Muscle of back (tissue), 13 donors: ENCODE results near the gene PIM3. TPM values are rescaled to one million over a fixed set of nuclear protein-coding genes. Genes with fewer than 3 reads are reported as not detected.

Source experiments
- DNase-seq, 3 donors: peaks; one replicate each; pipeline versions ENCODE4 v3.0.0 to v3.0.0-alpha.2; 2013
- long read RNA-seq, 9 donors: transcript quantifications; one replicate each; lab custom pipeline, GENCODE V29; 2026
- polyA plus RNA-seq, 10 donors: library from polyadenylated mRNA; unstranded; fragments of 120-200 nt; gene quantifications; one replicate each; pipeline ENCODE4 v1.2.1, GENCODE V29; 2013; ENCODE audit not compliant: insufficient read length in 10 of 10

The PIM3 gene
- polyA plus RNA-seq = 10 to 100 TPM; 10.6 to 17.6 (median 13.9) TPM
- long read RNA-seq, donor 1, transcript PIM3-201 (6 exons, 2,369 nt) = major isoform, 8 of 9 reads
- long read RNA-seq, donor 1, partial matches to known transcripts = 0 of 9 reads
- long read RNA-seq, donor 1, other reads (novel, unspliced or antisense) = 0 of 9 reads
- long read RNA-seq, donor 2, transcript PIM3-201 (6 exons, 2,369 nt) = major isoform, 5 of 5 reads
- long read RNA-seq, donor 2, partial matches to known transcripts = 0 of 5 reads
- long read RNA-seq, donor 2, other reads (novel, unspliced or antisense) = 0 of 5 reads
- long read RNA-seq, donor 3 = 0 reads
- long read RNA-seq, donor 4, transcript PIM3-201 (6 exons, 2,369 nt) = major isoform, 5 of 5 reads
- long read RNA-seq, donor 4, partial matches to known transcripts = 0 of 5 reads
- long read RNA-seq, donor 4, other reads (novel, unspliced or antisense) = 0 of 5 reads
- long read RNA-seq, donor 5, transcript PIM3-201 (6 exons, 2,369 nt) = major isoform, 5 of 5 reads
- long read RNA-seq, donor 5, partial matches to known transcripts = 0 of 5 reads
- long read RNA-seq, donor 5, other reads (novel, unspliced or antisense) = 0 of 5 reads
- long read RNA-seq, donor 6, transcript PIM3-201 (6 exons, 2,369 nt) = major isoform, 8 of 33 reads
- long read RNA-seq, donor 6, partial matches to known transcripts = 24 of 33 reads
- long read RNA-seq, donor 6, other reads (novel, unspliced or antisense) = 0 of 33 reads
- long read RNA-seq, donor 7, transcript PIM3-201 (6 exons, 2,369 nt) = major isoform, 8 of 18 reads
- long read RNA-seq, donor 7, partial matches to known transcripts = 10 of 18 reads
- long read RNA-seq, donor 7, other reads (novel, unspliced or antisense) = 0 of 18 reads
- long read RNA-seq, donor 8, transcript PIM3-201 (6 exons, 2,369 nt) = major isoform, 7 of 7 reads
- long read RNA-seq, donor 8, partial matches to known transcripts = 0 of 7 reads
- long read RNA-seq, donor 8, other reads (novel, unspliced or antisense) = 0 of 7 reads
- long read RNA-seq, donor 9, partial matches to known transcripts = 0 of 2 reads
- long read RNA-seq, donor 9, other reads (novel, unspliced or antisense) = 0 of 2 reads

- DNase-seq = peak; percentile 98
Measured at GRCh38 chr22:49960159-49961004, at the start of gene PIM3. TSS of gene PIM3 (plus strand) at chr22:49960772. CDS start at chr22:49960948, 176 bp downstream.

GRCh38 chr22:49911881-49912625 lies 48.5 kb upstream of the PIM3 start:
- no peak for DNase-seq

- no peak for DNase-seq
Measured at GRCh38 chr22:49913026-49913425, 47.5 kb upstream of the PIM3 start.

GRCh38 chr22:49913446-49913845 lies 47.1 kb upstream of the PIM3 start:
- no peak for DNase-seq

GRCh38 chr22:49914256-49914655 lies 46.3 kb upstream of the PIM3 start:
- DNase-seq = no peak

- no peak for DNase-seq
Measured at GRCh38 chr22:49915610-49916009, 45.0 kb upstream of the PIM3 start.

- no peak for DNase-seq
Measured at GRCh38 chr22:49916831-49917230, 43.7 kb upstream of the PIM3 start.

GRCh38 chr22:49917974-49918910 lies 42.3 kb upstream of the PIM3 start, which contains the start of the genes ALG12 and CRELD2:
TSS of gene ALG12 (minus strand) at chr22:49918438. CDS start at chr22:49913765, 4,673 bp downstream.
TSS of gene CRELD2 (plus strand) at chr22:49918634. CDS start at chr22:49918770, 136 bp downstream.
- DNase-seq = peak; percentile 98 to 99 (median 98)

- no peak for DNase-seq
Measured at GRCh38 chr22:49918911-49919881, 41.4 kb upstream of the PIM3 start.

- DNase-seq = no peak
Measured at GRCh38 chr22:49920859-49921258, 39.7 kb upstream of the PIM3 start.

- DNase-seq = no peak
Measured at GRCh38 chr22:49921508-49922278, 38.9 kb upstream of the PIM3 start.

- DNase-seq = no peak
Measured at GRCh38 chr22:49922484-49922883, 38.1 kb upstream of the PIM3 start.

- DNase-seq = no peak
Measured at GRCh38 chr22:49922926-49923325, 37.6 kb upstream of the PIM3 start.

- DNase-seq = no peak
Measured at GRCh38 chr22:49923445-49923844, 37.1 kb upstream of the PIM3 start.

GRCh38 chr22:49924113-49924833 lies 36.3 kb upstream of the PIM3 start:
- no peak for DNase-seq

- DNase-seq = no peak
Measured at GRCh38 chr22:49925525-49926128, 34.9 kb upstream of the PIM3 start.
